IMR-90 (cell line): Measurements from ENCODE around the gene SMCHD1. TPM values are rescaled to one million over a fixed set of nuclear protein-coding genes. Genes with fewer than 3 reads are reported as not detected.

Experiments used
- ATAC-seq: fragments of 200-7000 bp; cut with Tn5 transposase; 2 replicates; pipeline ENCODE4 v1.9.1; 2020; ENCODE audit warnings: low read depth, mild to moderate bottlenecking, moderate library complexity
- BruUV-seq: library from RNA; stranded (reverse); fragments of 400-500 nt; replicated peaks from 2 replicates; lab custom pipeline; 2021; lab: Mats Ljungman, UMichigan
- CTCF ChIA-PET: fragments of 300-600 bp; formaldehyde crosslinking; extraction: SDS; loops from one replicate; lab custom pipeline; 2021; ENCODE audit warnings: antibody characterized with exemption; lab: Yijun Ruan, JAX
- POLR2A ChIA-PET: fragments of 300-600 bp; sonication (Branson Sonifier 250); formaldehyde crosslinking; loops from one replicate; lab custom pipeline; 2022; ENCODE audit warnings: antibody characterized with exemption; ENCODE audit not compliant: unreplicated experiment; lab: Charles Lee
- DNase-seq: peaks from one replicate; pipeline ENCODE4 v3.0.0; 2013
- H2AFZ ChIP-seq: replicated peaks from 2 replicates; pipeline ENCODE3; 2013; ENCODE audit warnings: low read length, mild to moderate bottlenecking; ENCODE audit not compliant: poor library complexity
- H2AK5ac ChIP-seq: 2 replicates; pipeline ENCODE4 v1.6.1; 2013; ENCODE audit warnings: low read depth, low read length, inconsistent platforms
- H2AK9ac ChIP-seq: replicated peaks from 2 replicates; pipeline ENCODE3; 2013; ENCODE audit warnings: mild to moderate bottlenecking, low read depth, low read length, moderate library complexity; ENCODE audit not compliant: poor library complexity
- H2BK120ac ChIP-seq: 2 replicates; pipeline ENCODE4 v1.6.1; 2013; ENCODE audit warnings: low read depth, low read length, inconsistent platforms
- H2BK15ac ChIP-seq: 3 replicates; pipeline ENCODE4 v1.6.1; 2013; ENCODE audit warnings: low read depth, low read length, inconsistent platforms
- H2BK20ac ChIP-seq: 2 replicates; pipeline ENCODE4 v1.6.1; 2013; ENCODE audit warnings: low read depth, mild to moderate bottlenecking, inconsistent platforms, low read length, moderate library complexity
- H2BK5ac ChIP-seq: 2 replicates; pipeline ENCODE4 v1.6.1; 2013; ENCODE audit warnings: mild to moderate bottlenecking, low read depth, low read length, inconsistent platforms; ENCODE audit not compliant: poor library complexity, severe bottlenecking
- H3K14ac ChIP-seq: replicated peaks from 2 replicates; pipeline ENCODE4 v1.6.1; 2013; ENCODE audit warnings: low read depth, low read length, inconsistent platforms
- H3K18ac ChIP-seq: 2 replicates; pipeline ENCODE4 v1.6.1; 2013; ENCODE audit warnings: low read depth, low read length, control low read depth
- H3K23ac ChIP-seq: 2 replicates; pipeline ENCODE4 v1.6.1; 2013; ENCODE audit warnings: low read depth, low read length, inconsistent platforms
- H3K27ac ChIP-seq: 2 replicates; pipeline ENCODE4 v1.5.1; 2013; ENCODE audit warnings: mild to moderate bottlenecking, control low read depth, low read length; ENCODE audit not compliant: insufficient read depth
- H3K27me3 ChIP-seq: 2 replicates; pipeline ENCODE4 v1.6.1; 2013; ENCODE audit warnings: low read length; ENCODE audit not compliant: control insufficient read depth, insufficient read depth
- H3K36me3 ChIP-seq: 2 replicates; pipeline ENCODE4 v1.6.1; 2013; ENCODE audit warnings: low read length, mixed read lengths; ENCODE audit not compliant: control insufficient read depth, insufficient read depth
- H3K4ac ChIP-seq: 2 replicates; pipeline ENCODE4 v1.6.1; 2013; ENCODE audit warnings: low read depth, low read length, inconsistent platforms
- H3K4me1 ChIP-seq: 2 replicates; pipeline ENCODE4 v1.6.1; 2013; ENCODE audit warnings: low read length, mixed read lengths; ENCODE audit not compliant: control insufficient read depth, insufficient read depth
- H3K4me2 ChIP-seq: 2 replicates; pipeline ENCODE4 v1.6.1; 2013; ENCODE audit warnings: low read depth, mild to moderate bottlenecking, control low read depth, low read length, moderate library complexity
- H3K4me3 ChIP-seq: 2 replicates; pipeline ENCODE4 v1.5.1; 2013; ENCODE audit warnings: low read depth, mild to moderate bottlenecking, control low read depth, low read length, moderate library complexity; ENCODE audit not compliant: insufficient read depth
- H3K56ac ChIP-seq: 2 replicates; pipeline ENCODE4 v1.6.1; 2013; ENCODE audit warnings: low read length, inconsistent platforms; ENCODE audit not compliant: insufficient read depth; ENCODE audit errors: extremely low read depth
- H3K79me1 ChIP-seq, 2 experiments: 2 replicates each; pipeline ENCODE4 v1.6.1; 2013; ENCODE audit warnings: low read length in 2 of 2, inconsistent platforms in 1 of 2, low read depth in 1 of 2
- H3K9ac ChIP-seq: 2 replicates; pipeline ENCODE4 v1.6.1; 2013; ENCODE audit warnings: low read depth, low read length, control low read depth
- H3K9me1 ChIP-seq: 2 replicates; pipeline ENCODE4 v1.6.1; 2013; ENCODE audit warnings: low read length, inconsistent platforms; ENCODE audit not compliant: insufficient read depth
- H3K9me3 ChIP-seq: 2 replicates; pipeline ENCODE4 v1.6.1; 2013; ENCODE audit warnings: low read length; ENCODE audit not compliant: control insufficient read depth, insufficient read depth
- H4K20me1 ChIP-seq: 2 replicates; pipeline ENCODE4 v1.6.1; 2013; ENCODE audit warnings: low read length, inconsistent platforms; ENCODE audit not compliant: insufficient read depth
- H4K5ac ChIP-seq: 2 replicates; pipeline ENCODE4 v1.6.1; 2013; ENCODE audit warnings: mild to moderate bottlenecking, low read depth, low read length, control low read depth
- H4K8ac ChIP-seq, 2 experiments: 2 replicates each; pipeline ENCODE4 v1.6.1; 2013; ENCODE audit warnings: low read depth in 2 of 2, low read length in 2 of 2, control low read depth in 1 of 2, inconsistent platforms in 1 of 2
- H4K91ac ChIP-seq: 2 replicates; pipeline ENCODE4 v1.6.1; 2013; ENCODE audit warnings: low read depth, low read length, inconsistent platforms; ENCODE audit not compliant: insufficient read depth
- BHLHE40 ChIP-seq: fragments of 150-350 bp; IDR thresholded peaks from 2 replicates; pipeline ENCODE4 v1.6.1; 2016; ENCODE audit warnings: mild to moderate bottlenecking, low read depth, low read length
- CEBPB ChIP-seq: IDR thresholded peaks from 2 replicates; pipeline ENCODE4 v1.6.1; 2012; ENCODE audit warnings: low read depth, low read length, improper control_type of control experiment
- CHD1 ChIP-seq: IDR thresholded peaks from 2 replicates; pipeline ENCODE4 v1.6.1; 2012; ENCODE audit warnings: low read depth, low read length, improper control_type of control experiment
- ELK1 ChIP-seq: fragments of 150-350 bp; IDR thresholded peaks from 2 replicates; pipeline ENCODE4 v1.6.1; 2016; ENCODE audit warnings: low read depth, mild to moderate bottlenecking, low read length, moderate library complexity, borderline replicate concordance
- FOS ChIP-seq: fragments of 150-350 bp; IDR thresholded peaks from 2 replicates; pipeline ENCODE4 v1.6.1; 2016; ENCODE audit warnings: low read depth, low read length
- MAZ ChIP-seq: IDR thresholded peaks from 2 replicates; pipeline ENCODE4 v1.6.1; 2012; ENCODE audit warnings: low read depth, mild to moderate bottlenecking, low read length, improper control_type of control experiment, moderate library complexity, borderline replicate concordance
- MXI1 ChIP-seq: IDR thresholded peaks from 2 replicates; pipeline ENCODE4 v1.6.1; 2012; ENCODE audit warnings: low read depth, mild to moderate bottlenecking, low read length, moderate library complexity, borderline replicate concordance
- NFE2L2 ChIP-seq: fragments of 150-350 bp; IDR thresholded peaks from 2 replicates; pipeline ENCODE4 v1.6.1; 2016; ENCODE audit warnings: low read depth, mild to moderate bottlenecking, low read length
- POLR2A ChIP-seq: IDR thresholded peaks from 2 replicates; pipeline ENCODE4 v1.6.1; 2012; ENCODE audit warnings: mild to moderate bottlenecking, low read depth, low read length
- RAD21 ChIP-seq: IDR thresholded peaks from 2 replicates; pipeline ENCODE4 v1.6.1; 2012; ENCODE audit warnings: low read length, improper control_type of control experiment
- RCOR1 ChIP-seq: IDR thresholded peaks from 2 replicates; pipeline ENCODE4 v1.6.1; 2012; ENCODE audit warnings: mild to moderate bottlenecking, low read length, improper control_type of control experiment; ENCODE audit not compliant: insufficient replicate concordance
- RFX5 ChIP-seq: IDR thresholded peaks from 2 replicates; pipeline ENCODE4 v1.8.0; 2012; ENCODE audit warnings: low read depth, mild to moderate bottlenecking, low read length, moderate library complexity
- SMC3 ChIP-seq: fragments of 150-350 bp; IDR thresholded peaks from 2 replicates; pipeline ENCODE4 v1.6.1; 2016; ENCODE audit warnings: low read depth, mild to moderate bottlenecking, antibody characterized with exemption, low read length, moderate library complexity
- USF2 ChIP-seq: fragments of 150-350 bp; IDR thresholded peaks from 2 replicates; pipeline ENCODE4 v1.6.1; 2017; ENCODE audit warnings: mild to moderate bottlenecking, antibody characterized with exemption, low read length, low read depth
- WGBS, 2 experiments: methylation state at CpG; one replicate each; pipeline versions ENCODE4 v1.1.5 to v1.1.7; 2013; ENCODE audit warnings: missing lambda C conversion rate in 2 of 2; ENCODE audit not compliant: insufficient read length in 1 of 2; ENCODE audit errors: extremely low coverage in 2 of 2; 5-methylcytosine and 5-hydroxymethylcytosine counted together
- dilution Hi-C: fragments of 300-500 bp; cut with HindIII; formaldehyde crosslinking; loops from one replicate; pipeline ENCODE4 v1.14.3; 2018; ENCODE audit warnings: low sequenced_read_pairs; ENCODE audit not compliant: unreplicated experiment
- in situ Hi-C: fragments of 300-500 bp; cut with MboI; formaldehyde crosslinking; loops from 3 replicates; pipeline ENCODE4 v1.14.3; 2019; ENCODE audit warnings: low sequenced_read_pairs, inconsistent platforms, mixed read lengths
- intact Hi-C: fragments of 100-400 bp; cut with micrococcal nuclease; formaldehyde crosslinking; loops from 2 replicates; pipeline ENCODE4 v1.10.0; 2022
- polyA plus RNA-seq, 3 experiments: library from polyadenylated mRNA; depleted of rRNA; stranded (reverse); fragments of >200 nt; gene quantifications; 2 replicates each; pipeline ENCODE4 v1.2.3, GENCODE V29; 2012; ENCODE audit warnings: low replicate concordance in 1 of 3
- total RNA-seq: library from RNA; depleted of rRNA; stranded (reverse); fragments of >200 nt; gene quantifications from 2 replicates; pipeline ENCODE4 v1.2.3, GENCODE V29; 2012

Gene SMCHD1
- total and polyA plus RNA-seq, 2 of the 4 experiments (the other 2 are of a cell fraction): 14.8 to 47.3 TPM

- Histone ChIP-seq H3K9me1 (no peaks in the 10 kb centered on the region), H2AK9ac (no peak overlapping the region), H2AK5ac (no peak overlapping the region), H3K27me3 (peaks cover 50% of the 10 kb centered on the region), H3K23ac (no peak overlapping the region), H4K5ac (no peak overlapping the region), H3K27ac (no peak overlapping the region), H2BK15ac (no peak overlapping the region), H3K9me3 (no peaks in the 10 kb centered on the region), H3K4ac (no peak overlapping the region), H3K4me2 (no peak overlapping the region), H3K36me3 (no peaks in the 10 kb centered on the region), H3K56ac (no peak overlapping the region), H3K14ac (no peak overlapping the region), H3K79me1 (no peaks in the 10 kb centered on the region), H4K20me1 (no peaks in the 10 kb centered on the region), H3K9ac (no peak overlapping the region), H2AFZ (no peak overlapping the region), H2BK120ac (no peak overlapping the region), H3K4me3 (no peak overlapping the region), H3K4me1 (peaks cover 2% of the 10 kb centered on the region; the same call in 1 of the 2 replicates), H4K8ac (no peak overlapping the region), H4K91ac (no peak overlapping the region), H3K18ac (no peak overlapping the region), H2BK20ac (no peak overlapping the region), H2BK5ac (no peak overlapping the region)
- in situ Hi-C loops (no loop called here), dilution Hi-C loops (no loop called here), intact Hi-C loops (no loop called here)
- POLR2A ChIA-PET: no interaction called here
- ATAC-seq (no peak), DNase-seq (no peak)
- TF ChIP-seq RCOR1 (no peak), USF2 (no peak), MXI1 (no peak), MAZ (no peak), CHD1 (no peak), RAD21 (no peak), ELK1 (no peak), SMC3 (no peak), CEBPB (no peak), POLR2A (no peak), RFX5 (no peak), FOS (no peak), BHLHE40 (no peak), NFE2L2 (no peak)
- CTCF ChIA-PET: no interaction called here
- no CpG with 5 or more reads among the region's 2 CpGs for WGBS, 2 experiments
- BruUV-seq: no TSS peak
Measured at GRCh38 chr18:2850816-2851215, 195.3 kb downstream of the SMCHD1 start.
